GM12892 (cell line): ENCODE data around the gene DUSP2.

Experiments
- POLR2A ChIP-seq: IDR thresholded peaks from 2 replicates; pipeline ENCODE4 v1.6.1; 2011; ENCODE audit warnings: low read depth, low read length, control low read depth
- POLR2AphosphoS5 ChIP-seq: IDR thresholded peaks from 2 replicates; pipeline ENCODE4 v1.6.1; 2011; ENCODE audit warnings: low read depth, low read length, control low read depth

DNA sequence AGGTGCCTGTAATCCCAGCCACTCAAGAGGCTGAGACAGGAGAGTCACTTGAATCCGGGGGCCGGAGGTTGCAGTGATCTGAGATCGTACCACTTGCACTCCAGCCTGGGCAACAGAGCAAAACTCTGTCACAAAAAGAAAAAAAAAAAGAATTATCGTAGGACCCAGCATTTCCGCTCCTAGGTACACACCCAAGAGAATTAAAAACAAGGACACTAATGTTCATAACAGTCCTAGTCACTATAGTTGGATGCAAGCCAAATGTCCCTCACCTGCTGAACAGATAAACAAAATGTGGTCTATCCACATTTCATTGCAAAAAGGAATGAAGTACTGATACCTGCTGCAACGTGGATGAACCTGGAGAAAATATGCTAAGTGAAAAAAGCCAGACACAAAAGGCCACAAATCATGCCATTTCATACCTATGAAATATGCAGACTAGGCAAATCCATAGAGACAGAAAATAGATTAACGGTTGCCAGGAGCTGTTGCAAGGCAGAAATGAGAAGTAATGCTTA is 50.1 kb downstream of the DUSP2 start:
- TF ChIP-seq POLR2A (no peak), POLR2AphosphoS5 (no peak)
